HepG2 (cell line): ENCODE results near the gene TPI1. TPM values are rescaled to one million over a fixed set of nuclear protein-coding genes. Genes with fewer than 3 reads are reported as not detected.

Experiments used
- MED13 ChIP-seq: sonication (generic); formaldehyde crosslinking; IDR thresholded peaks from 2 replicates; pipeline ENCODE4 v1.5.0; 2020; ENCODE audit warnings: missing genetic modification reagents
- PCBP1 ChIP-seq: fragments of 200-400 bp; formaldehyde crosslinking; IDR thresholded peaks from 2 replicates; pipeline ENCODE4 v1.6.1; 2017; ENCODE audit warnings: mild to moderate bottlenecking, low read depth, low read length, borderline replicate concordance
- ZFYVE20 ChIP-seq: sonication (generic); formaldehyde crosslinking; IDR thresholded peaks from 2 replicates; pipeline ENCODE4 v1.8.0; 2023; ENCODE audit warnings: low read depth, mild to moderate bottlenecking, moderate library complexity, missing genetic modification reagents, borderline replicate concordance
- polyA plus RNA-seq, 8 experiments: library from polyadenylated mRNA; depleted of rRNA in 3 of 8; stranded (reverse) in 7 of 8; unstranded in 1 of 8; fragments of >200 nt; fragmentation: Illumina TruSeq in 4 of 8; extraction: Trizol in 4 of 8; gene quantifications; 2 replicates each; pipeline versions ENCODE4 v1.2.1 to v1.2.3, GENCODE V29; 2011 to 2016; ENCODE audit warnings: low read depth in 4 of 8, missing spikeins in 1 of 8, mixed read lengths in 1 of 8; ENCODE audit not compliant: insufficient read depth in 1 of 8
- total RNA-seq, 5 experiments: library from RNA; depleted of rRNA; stranded (reverse); fragments of >200 nt; fragmentation: Illumina TruSeq; extraction: Trizol; gene quantifications; 2 replicates each; pipeline ENCODE4 v1.2.3, GENCODE V29; 2016; ENCODE audit warnings: low read depth in 1 of 5
- TF ChIP-seq, protein P1 (sequence below): sonication (generic); formaldehyde crosslinking; IDR thresholded peaks from 2 replicates; pipeline ENCODE4 v1.4.0; 2020; ENCODE audit warnings: mild to moderate bottlenecking, missing genetic modification reagents
- TF ChIP-seq, protein P2 (sequence below): sonication (generic); formaldehyde crosslinking; IDR thresholded peaks from 2 replicates; pipeline ENCODE4 v1.4.0; 2020; ENCODE audit warnings: low read depth, mild to moderate bottlenecking, missing genetic modification reagents
- TF ChIP-seq, protein P3 (sequence below), 2 experiments: fragments of 450-650 bp in 1 of 2; sonication (generic) in 1 of 2; formaldehyde crosslinking in 1 of 2; IDR thresholded peaks; 2 replicates each; pipeline versions ENCODE4 v1.6.1 to v1.8.0; 2016 to 2022; ENCODE audit warnings: antibody characterized with exemption in 1 of 2, mild to moderate bottlenecking in 1 of 2, missing genetic modification reagents in 1 of 2

TPI1 gene
- total and polyA plus RNA-seq, 2 of the 13 experiments (the other 11 are each of a cell fraction or from before 2014, with no cell fraction given) = 945 to 2,535 TPM

DNA sequence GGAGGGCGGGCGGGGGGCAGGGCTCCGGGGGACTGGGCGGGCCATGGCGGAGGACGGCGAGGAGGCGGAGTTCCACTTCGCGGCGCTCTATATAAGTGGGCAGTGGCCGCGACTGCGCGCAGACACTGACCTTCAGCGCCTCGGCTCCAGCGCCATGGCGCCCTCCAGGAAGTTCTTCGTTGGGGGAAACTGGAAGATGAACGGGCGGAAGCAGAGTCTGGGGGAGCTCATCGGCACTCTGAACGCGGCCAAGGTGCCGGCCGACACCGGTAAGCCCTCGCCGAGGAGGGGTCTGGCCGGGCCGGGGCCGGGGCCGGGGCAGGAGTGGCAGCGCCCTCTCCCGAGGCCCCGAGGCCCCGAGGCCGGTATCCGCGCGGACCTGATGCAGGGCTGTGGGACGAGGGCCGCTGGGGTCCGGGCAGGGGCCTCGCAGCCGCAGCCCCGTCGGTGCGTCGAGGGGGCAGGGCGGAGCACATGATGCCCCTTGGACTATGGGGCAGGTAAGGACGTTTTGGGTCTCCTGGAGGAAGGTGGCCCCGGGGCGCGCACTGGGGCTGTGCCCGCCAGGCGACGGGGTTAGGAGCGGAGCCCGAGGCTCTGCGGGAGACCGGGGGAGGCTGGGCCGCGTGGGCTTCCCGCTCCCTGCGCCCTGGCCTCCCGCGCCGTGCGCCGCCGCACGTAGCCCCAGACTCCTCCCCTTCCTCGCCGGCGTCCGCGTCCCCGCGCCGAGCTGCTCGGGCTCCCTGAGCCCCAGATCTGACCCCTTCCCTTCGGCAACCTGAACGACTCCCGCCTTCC, at the start of gene TPI1 (continued):
- TF ChIP-seq, protein P1, sequence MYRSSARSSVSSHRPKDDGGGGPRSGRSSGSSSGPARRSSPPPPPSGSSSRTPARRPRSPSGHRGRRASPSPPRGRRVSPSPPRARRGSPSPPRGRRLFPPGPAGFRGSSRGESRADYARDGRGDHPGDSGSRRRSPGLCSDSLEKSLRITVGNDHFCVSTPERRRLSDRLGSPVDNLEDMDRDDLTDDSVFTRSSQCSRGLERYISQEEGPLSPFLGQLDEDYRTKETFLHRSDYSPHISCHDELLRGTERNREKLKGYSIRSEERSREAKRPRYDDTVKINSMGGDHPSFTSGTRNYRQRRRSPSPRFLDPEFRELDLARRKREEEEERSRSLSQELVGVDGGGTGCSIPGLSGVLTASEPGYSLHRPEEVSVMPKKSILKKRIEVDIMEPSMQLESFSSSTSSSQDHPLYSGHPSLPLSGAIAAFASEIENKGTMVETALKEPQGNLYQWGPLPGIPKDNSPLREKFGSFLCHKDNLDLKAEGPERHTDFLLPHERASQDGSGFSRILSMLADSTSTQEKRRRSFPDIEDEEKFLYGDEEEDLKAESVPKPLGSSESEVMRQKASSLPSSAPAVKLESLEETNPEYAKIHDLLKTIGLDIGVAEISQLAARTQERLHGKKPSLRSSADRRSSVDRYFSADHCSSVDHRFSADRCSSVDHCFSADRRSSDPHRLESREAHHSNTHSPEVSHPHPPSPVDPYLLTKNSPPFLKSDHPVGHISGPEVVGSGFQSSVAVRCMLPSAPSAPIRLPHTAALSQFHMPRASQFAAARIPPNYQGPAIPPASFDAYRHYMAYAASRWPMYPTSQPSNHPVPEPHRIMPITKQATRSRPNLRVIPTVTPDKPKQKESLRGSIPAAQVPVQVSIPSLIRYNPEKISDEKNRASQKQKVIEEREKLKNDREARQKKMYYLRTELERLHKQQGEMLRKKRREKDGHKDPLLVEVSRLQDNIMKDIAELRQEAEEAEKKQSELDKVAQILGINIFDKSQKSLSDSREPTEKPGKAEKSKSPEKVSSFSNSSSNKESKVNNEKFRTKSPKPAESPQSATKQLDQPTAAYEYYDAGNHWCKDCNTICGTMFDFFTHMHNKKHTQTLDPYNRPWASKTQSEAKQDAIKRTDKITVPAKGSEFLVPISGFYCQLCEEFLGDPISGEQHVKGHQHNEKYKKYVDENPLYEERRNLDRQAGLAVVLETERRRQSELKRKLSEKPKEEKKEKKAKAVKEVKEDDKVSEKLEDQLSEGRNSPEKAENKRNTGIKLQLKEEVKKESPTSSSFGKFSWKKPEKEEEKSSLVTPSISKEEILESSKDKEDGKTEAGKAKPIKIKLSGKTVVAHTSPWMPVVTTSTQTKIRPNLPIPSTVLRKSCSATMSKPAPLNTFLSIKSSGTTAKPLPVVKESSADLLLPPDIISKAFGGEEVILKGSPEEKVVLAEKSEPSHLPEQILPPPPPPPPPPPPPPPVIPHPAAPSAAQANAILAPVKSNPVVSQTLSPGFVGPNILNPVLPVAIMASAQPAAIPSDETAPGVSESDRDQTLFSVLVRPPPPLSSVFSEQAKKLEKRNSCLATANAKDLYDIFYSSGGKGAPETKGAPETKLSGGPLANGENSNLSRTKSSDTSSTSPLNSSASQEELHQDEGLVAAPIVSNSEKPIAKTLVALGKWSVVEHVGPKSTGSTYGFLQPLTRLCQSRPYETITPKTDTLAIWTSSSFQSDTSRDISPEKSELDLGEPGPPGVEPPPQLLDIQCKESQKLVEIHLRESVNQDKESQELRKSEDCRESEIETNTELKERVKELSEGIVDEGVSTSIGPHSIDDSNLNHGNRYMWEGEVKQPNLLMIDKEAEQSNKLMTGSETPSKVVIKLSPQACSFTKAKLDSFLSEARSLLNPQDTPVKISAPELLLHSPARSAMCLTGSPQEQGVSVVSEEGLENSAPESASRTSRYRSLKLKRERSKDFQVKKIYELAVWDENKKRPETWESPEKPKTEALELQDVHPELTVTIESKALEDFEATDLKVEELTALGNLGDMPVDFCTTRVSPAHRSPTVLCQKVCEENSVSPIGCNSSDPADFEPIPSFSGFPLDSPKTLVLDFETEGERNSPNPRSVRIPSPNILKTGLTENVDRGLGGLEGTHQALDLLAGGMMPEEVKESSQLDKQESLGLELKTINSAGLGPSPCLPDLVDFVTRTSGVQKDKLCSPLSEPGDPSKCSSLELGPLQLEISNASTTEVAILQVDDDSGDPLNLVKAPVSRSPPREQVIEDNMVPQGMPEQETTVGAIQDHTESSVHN (CRISPR knock-in tag) = no peak
- no peak for TF ChIP-seq ZFYVE20
- TF ChIP-seq, protein P2, sequence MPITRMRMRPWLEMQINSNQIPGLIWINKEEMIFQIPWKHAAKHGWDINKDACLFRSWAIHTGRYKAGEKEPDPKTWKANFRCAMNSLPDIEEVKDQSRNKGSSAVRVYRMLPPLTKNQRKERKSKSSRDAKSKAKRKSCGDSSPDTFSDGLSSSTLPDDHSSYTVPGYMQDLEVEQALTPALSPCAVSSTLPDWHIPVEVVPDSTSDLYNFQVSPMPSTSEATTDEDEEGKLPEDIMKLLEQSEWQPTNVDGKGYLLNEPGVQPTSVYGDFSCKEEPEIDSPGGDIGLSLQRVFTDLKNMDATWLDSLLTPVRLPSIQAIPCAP (CRISPR knock-in tag) = 0 out of 2 replicates have a peak, but pooled peaks have one; percentile 13
- TF ChIP-seq MED13 (CRISPR knock-in tag) = peak; percentile 75; the same call in 1 of the 2 replicates
- TF ChIP-seq, protein P3, sequence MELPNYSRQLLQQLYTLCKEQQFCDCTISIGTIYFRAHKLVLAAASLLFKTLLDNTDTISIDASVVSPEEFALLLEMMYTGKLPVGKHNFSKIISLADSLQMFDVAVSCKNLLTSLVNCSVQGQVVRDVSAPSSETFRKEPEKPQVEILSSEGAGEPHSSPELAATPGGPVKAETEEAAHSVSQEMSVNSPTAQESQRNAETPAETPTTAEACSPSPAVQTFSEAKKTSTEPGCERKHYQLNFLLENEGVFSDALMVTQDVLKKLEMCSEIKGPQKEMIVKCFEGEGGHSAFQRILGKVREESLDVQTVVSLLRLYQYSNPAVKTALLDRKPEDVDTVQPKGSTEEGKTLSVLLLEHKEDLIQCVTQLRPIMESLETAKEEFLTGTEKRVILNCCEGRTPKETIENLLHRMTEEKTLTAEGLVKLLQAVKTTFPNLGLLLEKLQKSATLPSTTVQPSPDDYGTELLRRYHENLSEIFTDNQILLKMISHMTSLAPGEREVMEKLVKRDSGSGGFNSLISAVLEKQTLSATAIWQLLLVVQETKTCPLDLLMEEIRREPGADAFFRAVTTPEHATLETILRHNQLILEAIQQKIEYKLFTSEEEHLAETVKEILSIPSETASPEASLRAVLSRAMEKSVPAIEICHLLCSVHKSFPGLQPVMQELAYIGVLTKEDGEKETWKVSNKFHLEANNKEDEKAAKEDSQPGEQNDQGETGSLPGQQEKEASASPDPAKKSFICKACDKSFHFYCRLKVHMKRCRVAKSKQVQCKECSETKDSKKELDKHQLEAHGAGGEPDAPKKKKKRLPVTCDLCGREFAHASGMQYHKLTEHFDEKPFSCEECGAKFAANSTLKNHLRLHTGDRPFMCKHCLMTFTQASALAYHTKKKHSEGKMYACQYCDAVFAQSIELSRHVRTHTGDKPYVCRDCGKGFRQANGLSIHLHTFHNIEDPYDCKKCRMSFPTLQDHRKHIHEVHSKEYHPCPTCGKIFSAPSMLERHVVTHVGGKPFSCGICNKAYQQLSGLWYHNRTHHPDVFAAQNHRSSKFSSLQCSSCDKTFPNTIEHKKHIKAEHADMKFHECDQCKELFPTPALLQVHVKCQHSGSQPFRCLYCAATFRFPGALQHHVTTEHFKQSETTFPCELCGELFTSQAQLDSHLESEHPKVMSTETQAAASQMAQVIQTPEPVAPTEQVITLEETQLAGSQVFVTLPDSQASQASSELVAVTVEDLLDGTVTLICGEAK (IDR thresholded peaks at IDR 0.05) = no peak
- TF ChIP-seq, protein P3 (CRISPR knock-in tag; IDR thresholded peaks at IDR 0.05) = peak; percentile 60
- TF ChIP-seq PCBP1 = no peak
